HCT116 (cell line): Measurements from ENCODE around the gene OXCT1. TPM values are rescaled to one million over a fixed set of nuclear protein-coding genes. Genes with fewer than 3 reads are reported as not detected.

Source experiments
- ATAC-seq: fragments of 200-7000 bp; cut with Tn5 transposase; 2 replicates; pipeline ENCODE4 v1.9.1; 2020; ENCODE audit warnings: mild to moderate bottlenecking, moderate library complexity
- BruUV-seq: library from RNA; stranded (reverse); fragments of 400-500 nt; replicated peaks from 2 replicates; lab custom pipeline; 2021; lab: Mats Ljungman, UMichigan
- CTCF ChIA-PET: fragments of 300-600 bp; sonication (Branson Sonifier 250); formaldehyde crosslinking; loops from one replicate; lab custom pipeline; 2021; ENCODE audit warnings: antibody characterized with exemption; lab: Charles Lee
- POLR2A ChIA-PET: fragments of 300-600, 350-600 bp; sonication (Branson Sonifier 250); formaldehyde crosslinking; loops from one replicate; lab custom pipeline; 2021; ENCODE audit warnings: antibody characterized with exemption; lab: Charles Lee
- RAD21 ChIA-PET, 2 experiments: fragments of 300-600 bp; sonication (Branson Sonifier 250); formaldehyde crosslinking; loops; one replicate each; lab custom pipeline; 2023; ENCODE audit warnings: low total read pairs in 2 of 2; ENCODE audit not compliant: uncharacterized antibody in 2 of 2, unreplicated experiment in 2 of 2, low non-redundant PET in 1 of 2; lab: Charles Lee
- DNase-seq: peaks from one replicate; pipeline ENCODE4 v3.0.0-alpha.2; 2010; ENCODE audit warnings: low read depth, low spot score
- H2AFZ ChIP-seq: fragments of 200-600 bp; shearing (Covaris generic), sonication (generic); 2 replicates; pipeline ENCODE4 v1.6.1; 2017; ENCODE audit warnings: low read depth, mixed run types, mixed read lengths, antibody characterized with exemption, low read length; ENCODE audit not compliant: poor library complexity, severe bottlenecking
- H3K27ac ChIP-seq: 2 replicates; pipeline ENCODE4 v1.5.1; 2012; ENCODE audit warnings: low read depth, low read length
- H3K27me3 ChIP-seq: fragments of 200-600 bp; sonication (generic); 2 replicates; pipeline ENCODE4 v1.6.1; 2016; ENCODE audit warnings: mixed run types, low read length, mixed read lengths; ENCODE audit not compliant: insufficient read depth
- H3K36me3 ChIP-seq, 2 experiments: fragments of 200-500 bp in 1 of 2; fragments of 200-600 bp in 1 of 2; sonication (Bioruptor generic) in 1 of 2; sonication (generic) in 1 of 2; 2 replicates each; pipeline versions ENCODE4 v1.5.1 to v1.6.1; 2014 to 2016; ENCODE audit warnings: low read length in 2 of 2, inconsistent platforms in 1 of 2, mixed read lengths in 1 of 2, mixed run types in 1 of 2; ENCODE audit not compliant: insufficient read depth in 2 of 2, control insufficient read depth in 1 of 2
- H3K4me1 ChIP-seq, 2 experiments: fragments of 200-600 bp in 1 of 2; sonication (generic) in 1 of 2; 2 replicates each; pipeline versions ENCODE4 v1.5.1 to v1.6.1; 2012 to 2017; ENCODE audit warnings: low read length in 2 of 2, inconsistent platforms in 1 of 2, mild to moderate bottlenecking in 1 of 2, mixed read lengths in 1 of 2, mixed run types in 1 of 2, moderate library complexity in 1 of 2; ENCODE audit not compliant: insufficient read depth in 2 of 2, control insufficient read depth in 1 of 2
- H3K4me2 ChIP-seq: fragments of 200-600 bp; sonication (generic); 2 replicates; pipeline ENCODE4 v1.6.1; 2017; ENCODE audit warnings: mixed run types, low read length, mixed read lengths
- H3K4me3 ChIP-seq, 2 experiments: fragments of 200-600 bp in 1 of 2; sonication (generic) in 1 of 2; replicated peaks in 1 of 2; 2 replicates each; pipeline ENCODE4 v1.5.1; 2011 to 2016; ENCODE audit warnings: low read length in 2 of 2, control low read depth in 1 of 2, low read depth in 1 of 2, mild to moderate bottlenecking in 1 of 2, mixed read lengths in 1 of 2, mixed run types in 1 of 2
- H3K79me2 ChIP-seq: fragments of 200-600 bp; sonication (generic); 2 replicates; pipeline ENCODE4 v1.6.1; 2017; ENCODE audit warnings: mild to moderate bottlenecking, mixed run types, low read length, moderate library complexity, mixed read lengths; ENCODE audit not compliant: insufficient read depth
- H3K9ac ChIP-seq: fragments of 200-600 bp; sonication (generic); 2 replicates; pipeline ENCODE4 v1.6.1; 2016; ENCODE audit warnings: low read length, mixed read lengths
- H3K9me2 ChIP-seq: fragments of 200-600 bp; sonication (generic), shearing (Covaris generic); 2 replicates; pipeline ENCODE4 v1.6.1; 2017; ENCODE audit warnings: mixed run types, mild to moderate bottlenecking, moderate library complexity; ENCODE audit not compliant: insufficient read depth
- H3K9me3 ChIP-seq, 2 experiments: fragments of 200-500 bp in 1 of 2; fragments of 200-600 bp in 1 of 2; sonication (Bioruptor generic) in 1 of 2; sonication (generic) in 1 of 2; 2 replicates each; pipeline ENCODE4 v1.6.1; 2014 to 2017; ENCODE audit warnings: low read length in 2 of 2, mixed read lengths in 2 of 2, inconsistent platforms in 1 of 2, low read depth in 1 of 2, mild to moderate bottlenecking in 1 of 2, mixed run types in 1 of 2, moderate library complexity in 1 of 2; ENCODE audit not compliant: control insufficient read depth in 1 of 2, insufficient read depth in 1 of 2
- H4K20me1 ChIP-seq: fragments of 200-600 bp; sonication (generic), shearing (Covaris generic); 2 replicates; pipeline ENCODE4 v1.6.1; 2017; ENCODE audit warnings: mixed run types, mild to moderate bottlenecking, moderate library complexity; ENCODE audit not compliant: insufficient read depth
- ATF3 ChIP-seq: IDR thresholded peaks from 2 replicates; pipeline ENCODE4 v1.6.1; 2012
- CEBPB ChIP-seq: IDR thresholded peaks from 2 replicates; pipeline ENCODE4 v1.6.1; 2012; ENCODE audit warnings: low read depth
- CTCF ChIP-seq, 3 experiments: fragments of 200-600 bp in 1 of 3; sonication (generic) in 1 of 3; IDR thresholded peaks in 2 of 3; conservative IDR thresholded peaks in 1 of 3; 2 replicates each; pipeline ENCODE4 v1.5.1; 2012 to 2017; ENCODE audit warnings: low read depth in 2 of 3, low read length in 2 of 3, antibody characterized with exemption in 1 of 3, borderline replicate concordance in 1 of 3, control low read depth in 1 of 3, mild to moderate bottlenecking in 1 of 3, mixed read lengths in 1 of 3, mixed run types in 1 of 3, moderate library complexity in 1 of 3; ENCODE audit not compliant: insufficient read depth in 1 of 3
- FOSL1 ChIP-seq: IDR thresholded peaks from 2 replicates; pipeline ENCODE4 v1.6.1; 2012; ENCODE audit warnings: low read depth
- JUND ChIP-seq: IDR thresholded peaks from 2 replicates; pipeline ENCODE4 v1.6.1; 2012
- intact Hi-C: fragments of 100-400 bp; cut with micrococcal nuclease; formaldehyde crosslinking; loops from 2 replicates; pipeline ENCODE4 v1.10.0; 2022
- total RNA-seq: library from RNA; stranded (reverse); gene quantifications from one replicate; pipeline ENCODE4 v1.2.1, GENCODE V29; 2021; ENCODE audit not compliant: unreplicated experiment
- TF ChIP-seq, protein P1 (sequence below): IDR thresholded peaks from 2 replicates; pipeline ENCODE4 v1.6.1; 2012; ENCODE audit warnings: low read depth
- TF ChIP-seq, protein P2 (sequence below): IDR thresholded peaks from 2 replicates; pipeline ENCODE4 v1.6.1; 2012

OXCT1 gene
- total RNA-seq, 1 experiment from 2014 or later, result 28.1 TPM

GRCh38 chr5:41883936-41884335 is 13.7 kb upstream of the OXCT1 start:
- no peaks in the 10 kb centered on the region for H4K20me1 ChIP-seq
- H3K79me2 ChIP-seq, result no peaks in the 10 kb centered on the region
- no peak overlapping the region for H3K9ac ChIP-seq
- no peaks in the 10 kb centered on the region for H3K36me3 ChIP-seq
- no peaks in the 10 kb centered on the region for H3K9me3 ChIP-seq
- H3K9me2 ChIP-seq, result no peaks in the 10 kb centered on the region; the same call in 1 of the 2 replicates
- RAD21 ChIA-PET, result no interaction called here
- TF ChIP-seq, protein P1, sequence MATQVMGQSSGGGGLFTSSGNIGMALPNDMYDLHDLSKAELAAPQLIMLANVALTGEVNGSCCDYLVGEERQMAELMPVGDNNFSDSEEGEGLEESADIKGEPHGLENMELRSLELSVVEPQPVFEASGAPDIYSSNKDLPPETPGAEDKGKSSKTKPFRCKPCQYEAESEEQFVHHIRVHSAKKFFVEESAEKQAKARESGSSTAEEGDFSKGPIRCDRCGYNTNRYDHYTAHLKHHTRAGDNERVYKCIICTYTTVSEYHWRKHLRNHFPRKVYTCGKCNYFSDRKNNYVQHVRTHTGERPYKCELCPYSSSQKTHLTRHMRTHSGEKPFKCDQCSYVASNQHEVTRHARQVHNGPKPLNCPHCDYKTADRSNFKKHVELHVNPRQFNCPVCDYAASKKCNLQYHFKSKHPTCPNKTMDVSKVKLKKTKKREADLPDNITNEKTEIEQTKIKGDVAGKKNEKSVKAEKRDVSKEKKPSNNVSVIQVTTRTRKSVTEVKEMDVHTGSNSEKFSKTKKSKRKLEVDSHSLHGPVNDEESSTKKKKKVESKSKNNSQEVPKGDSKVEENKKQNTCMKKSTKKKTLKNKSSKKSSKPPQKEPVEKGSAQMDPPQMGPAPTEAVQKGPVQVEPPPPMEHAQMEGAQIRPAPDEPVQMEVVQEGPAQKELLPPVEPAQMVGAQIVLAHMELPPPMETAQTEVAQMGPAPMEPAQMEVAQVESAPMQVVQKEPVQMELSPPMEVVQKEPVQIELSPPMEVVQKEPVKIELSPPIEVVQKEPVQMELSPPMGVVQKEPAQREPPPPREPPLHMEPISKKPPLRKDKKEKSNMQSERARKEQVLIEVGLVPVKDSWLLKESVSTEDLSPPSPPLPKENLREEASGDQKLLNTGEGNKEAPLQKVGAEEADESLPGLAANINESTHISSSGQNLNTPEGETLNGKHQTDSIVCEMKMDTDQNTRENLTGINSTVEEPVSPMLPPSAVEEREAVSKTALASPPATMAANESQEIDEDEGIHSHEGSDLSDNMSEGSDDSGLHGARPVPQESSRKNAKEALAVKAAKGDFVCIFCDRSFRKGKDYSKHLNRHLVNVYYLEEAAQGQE, result no peak
- TF ChIP-seq CEBPB, result no peak
- TF ChIP-seq, protein P2, sequence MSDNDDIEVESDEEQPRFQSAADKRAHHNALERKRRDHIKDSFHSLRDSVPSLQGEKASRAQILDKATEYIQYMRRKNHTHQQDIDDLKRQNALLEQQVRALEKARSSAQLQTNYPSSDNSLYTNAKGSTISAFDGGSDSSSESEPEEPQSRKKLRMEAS, result no peak
- no peak for TF ChIP-seq CTCF (IDR thresholded peaks at IDR 0.05 in 2 of 3, conservative IDR thresholded peaks at IDR 0.05 in 1 of 3; ENCODE audit: borderline replicate concordance in 1 of 3, insufficient read depth in 1 of 3, low read depth in 2 of 3, low read length in 2 of 3)
- TF ChIP-seq JUND, result no peak
- TF ChIP-seq ATF3, result no peak
- TF ChIP-seq FOSL1, result no peak
- no TSS peak for BruUV-seq
- CTCF ChIA-PET, result no interaction called here
- no peak overlapping the region for H3K4me2 ChIP-seq
- no peak for DNase-seq
- H3K4me3 ChIP-seq, result no peak overlapping the region
- H3K4me1 ChIP-seq, result no peaks in the 10 kb centered on the region
- no peak overlapping the region for H2AFZ ChIP-seq
- ATAC-seq, result no peak
- POLR2A ChIA-PET, result no interaction called here
- H3K27me3 ChIP-seq, result no peaks in the 10 kb centered on the region
- intact Hi-C loops, result no loop called here
- no peak overlapping the region for H3K27ac ChIP-seq
